Panc1 (cell line): ENCODE measurements around the gene PDZD2. TPM values are rescaled to one million over a fixed set of nuclear protein-coding genes. Genes with fewer than 3 reads are reported as not detected.

Experiments
- ATAC-seq: fragments of 200-7000 bp; cut with Tn5 transposase; 2 replicates; pipeline ENCODE4 v1.9.1; 2020; ENCODE audit warnings: mild to moderate bottlenecking, moderate library complexity
- BruUV-seq: library from RNA; stranded (reverse); fragments of 400-500 nt; replicated peaks from 2 replicates; lab custom pipeline; 2021; lab: Mats Ljungman, UMichigan
- CTCF ChIA-PET: fragments of 300-600 bp; sonication (Branson Sonifier 250); formaldehyde crosslinking; loops from one replicate; lab custom pipeline; 2022; ENCODE audit warnings: antibody characterized with exemption; lab: Charles Lee
- POLR2A ChIA-PET: fragments of 300-600 bp; sonication (Branson Sonifier 250); formaldehyde crosslinking; loops from one replicate; lab custom pipeline; 2022; ENCODE audit warnings: antibody characterized with exemption; lab: Charles Lee
- DNase-seq: peaks from one replicate; pipeline ENCODE4 v3.0.0-alpha.2; 2010; ENCODE audit warnings: low read depth, low spot score
- H3K27ac ChIP-seq: 2 replicates; pipeline ENCODE4 v1.5.1; 2011; ENCODE audit warnings: mild to moderate bottlenecking, low read length, inconsistent platforms
- H3K27me3 ChIP-seq: fragments of 200-500 bp; sonication (Bioruptor generic); 2 replicates; pipeline ENCODE4 v1.6.0; 2014; ENCODE audit warnings: low read length, inconsistent platforms; ENCODE audit not compliant: control insufficient read depth, insufficient read depth
- H3K36me3 ChIP-seq: fragments of 200-500 bp; sonication (Bioruptor generic); 2 replicates; pipeline ENCODE4 v1.5.1; 2014; ENCODE audit warnings: inconsistent platforms, mild to moderate bottlenecking, low read length, moderate library complexity; ENCODE audit not compliant: control insufficient read depth, insufficient read depth
- H3K4me1 ChIP-seq: 2 replicates; pipeline ENCODE4 v1.5.1; 2011; ENCODE audit warnings: inconsistent platforms, mild to moderate bottlenecking, low read length, moderate library complexity; ENCODE audit not compliant: control insufficient read depth, insufficient read depth
- H3K4me3 ChIP-seq, 2 experiments: 2 replicates each; pipeline ENCODE4 v1.5.1; 2011 to 2012; ENCODE audit warnings: low read depth in 2 of 2, low read length in 2 of 2, mild to moderate bottlenecking in 2 of 2, inconsistent platforms in 1 of 2, moderate library complexity in 1 of 2
- H3K9me3 ChIP-seq: fragments of 200-500 bp; sonication (Bioruptor generic); 2 replicates; pipeline ENCODE4 v1.5.1; 2014; ENCODE audit warnings: low read depth, mild to moderate bottlenecking, inconsistent platforms, low read length, moderate library complexity; ENCODE audit not compliant: control insufficient read depth, insufficient read depth
- CTCF ChIP-seq: fragments of 450-650 bp; IDR thresholded peaks from 2 replicates; pipeline ENCODE4 v1.5.1; 2017; ENCODE audit warnings: mild to moderate bottlenecking
- POLR2AphosphoS5 ChIP-seq: IDR thresholded peaks from 2 replicates; pipeline ENCODE4 v1.6.1; 2012; ENCODE audit warnings: mild to moderate bottlenecking, low read depth, low read length, moderate library complexity
- SIN3A ChIP-seq: IDR thresholded peaks from 2 replicates; pipeline ENCODE4 v1.6.1; 2012; ENCODE audit warnings: low read depth, mild to moderate bottlenecking, low read length, moderate library complexity, borderline replicate concordance; ENCODE audit not compliant: insufficient read depth
- TCF7L2 ChIP-seq: IDR thresholded peaks from 2 replicates; pipeline ENCODE4 v1.6.1; 2011; ENCODE audit warnings: mild to moderate bottlenecking, low read depth, low read length, inconsistent platforms
- in situ Hi-C: cut with HindIII; loops from 2 replicates; pipeline ENCODE4 v1.10.0; 2016; ENCODE audit warnings: low sequenced_read_pairs, low pct_unique_long_range_greater_than_20kb
- intact Hi-C: fragments of 100-400 bp; cut with micrococcal nuclease; formaldehyde crosslinking; loops from one replicate; pipeline ENCODE4 v1.10.0; 2022; ENCODE audit not compliant: unreplicated experiment
- total RNA-seq: library from RNA; stranded (reverse); gene quantifications from one replicate; pipeline ENCODE4 v1.2.1, GENCODE V29; 2021; ENCODE audit not compliant: unreplicated experiment
- TF ChIP-seq, protein P1 (sequence below), 2 experiments: IDR thresholded peaks; 2 replicates each; pipeline ENCODE4 v1.6.1; 2011 to 2012; ENCODE audit warnings: low read depth in 2 of 2, control low read depth in 1 of 2, low read length in 1 of 2, mild to moderate bottlenecking in 1 of 2, moderate library complexity in 1 of 2; ENCODE audit not compliant: insufficient read depth in 1 of 2

The PDZD2 gene
- total RNA-seq, 1 experiment from 2014 or later: 0.10 TPM

DNA sequence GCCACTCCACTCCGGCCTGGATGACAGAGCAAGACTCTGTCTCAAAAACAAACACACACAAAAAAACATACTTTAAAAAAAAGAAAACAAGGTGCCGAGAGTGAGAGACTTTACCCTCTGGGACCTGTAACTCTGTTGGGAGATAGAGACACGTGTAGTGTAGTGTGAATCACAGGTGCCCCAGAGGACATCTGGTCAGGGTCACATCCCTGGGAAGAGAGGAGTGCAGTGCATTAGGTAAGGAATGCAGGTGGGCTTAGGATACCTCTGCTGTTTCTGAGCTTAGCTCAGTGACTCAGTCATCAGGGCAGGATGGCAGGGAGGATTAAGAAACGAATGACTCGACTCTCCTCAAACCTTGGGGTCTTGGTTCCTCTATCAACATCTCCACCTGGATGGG, 360.5 kb downstream of the PDZD2 start:
- POLR2A ChIA-PET: interaction anchor here (0.7 kb wide), 1 partner anchor 38 kb away, joined by 7 read pairs; no protein-coding TSS in a partner anchor
- Histone ChIP-seq H3K4me1 (no peaks in the 10 kb centered on the region), H3K9me3 (no peaks in the 10 kb centered on the region), H3K27me3 (no peaks in the 10 kb centered on the region), H3K4me3 (no peak overlapping the region), H3K27ac (no peak overlapping the region), H3K36me3 (no peaks in the 10 kb centered on the region)
- no peak for ATAC-seq
- in situ Hi-C loops: no loop called here
- intact Hi-C loops: no loop called here
- BruUV-seq: no TSS peak
- CTCF ChIA-PET: no interaction called here
- DNase-seq: no peak
- no peak for TF ChIP-seq TCF7L2
- TF ChIP-seq CTCF: no peak
- TF ChIP-seq, protein P1, sequence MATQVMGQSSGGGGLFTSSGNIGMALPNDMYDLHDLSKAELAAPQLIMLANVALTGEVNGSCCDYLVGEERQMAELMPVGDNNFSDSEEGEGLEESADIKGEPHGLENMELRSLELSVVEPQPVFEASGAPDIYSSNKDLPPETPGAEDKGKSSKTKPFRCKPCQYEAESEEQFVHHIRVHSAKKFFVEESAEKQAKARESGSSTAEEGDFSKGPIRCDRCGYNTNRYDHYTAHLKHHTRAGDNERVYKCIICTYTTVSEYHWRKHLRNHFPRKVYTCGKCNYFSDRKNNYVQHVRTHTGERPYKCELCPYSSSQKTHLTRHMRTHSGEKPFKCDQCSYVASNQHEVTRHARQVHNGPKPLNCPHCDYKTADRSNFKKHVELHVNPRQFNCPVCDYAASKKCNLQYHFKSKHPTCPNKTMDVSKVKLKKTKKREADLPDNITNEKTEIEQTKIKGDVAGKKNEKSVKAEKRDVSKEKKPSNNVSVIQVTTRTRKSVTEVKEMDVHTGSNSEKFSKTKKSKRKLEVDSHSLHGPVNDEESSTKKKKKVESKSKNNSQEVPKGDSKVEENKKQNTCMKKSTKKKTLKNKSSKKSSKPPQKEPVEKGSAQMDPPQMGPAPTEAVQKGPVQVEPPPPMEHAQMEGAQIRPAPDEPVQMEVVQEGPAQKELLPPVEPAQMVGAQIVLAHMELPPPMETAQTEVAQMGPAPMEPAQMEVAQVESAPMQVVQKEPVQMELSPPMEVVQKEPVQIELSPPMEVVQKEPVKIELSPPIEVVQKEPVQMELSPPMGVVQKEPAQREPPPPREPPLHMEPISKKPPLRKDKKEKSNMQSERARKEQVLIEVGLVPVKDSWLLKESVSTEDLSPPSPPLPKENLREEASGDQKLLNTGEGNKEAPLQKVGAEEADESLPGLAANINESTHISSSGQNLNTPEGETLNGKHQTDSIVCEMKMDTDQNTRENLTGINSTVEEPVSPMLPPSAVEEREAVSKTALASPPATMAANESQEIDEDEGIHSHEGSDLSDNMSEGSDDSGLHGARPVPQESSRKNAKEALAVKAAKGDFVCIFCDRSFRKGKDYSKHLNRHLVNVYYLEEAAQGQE (IDR thresholded peaks at IDR 0.05; ENCODE audit: insufficient read depth in 1 of 2, low read depth in 2 of 2, low read length in 1 of 2): no peak
- no peak for TF ChIP-seq POLR2AphosphoS5
- TF ChIP-seq SIN3A: no peak

- ATAC-seq (no peak), DNase-seq (no peak)
- CTCF ChIA-PET: interaction anchor here (0.7 kb wide), 1 partner anchor 172 kb away, joined by 3 read pairs; no protein-coding TSS in a partner anchor
- in situ Hi-C loops: no loop called here
- TF ChIP-seq CTCF (no peak), POLR2AphosphoS5 (no peak), SIN3A (no peak), TCF7L2 (no peak)
- TF ChIP-seq, protein P1 (IDR thresholded peaks at IDR 0.05; ENCODE audit: insufficient read depth in 1 of 2, low read depth in 2 of 2, low read length in 1 of 2): no peak
- BruUV-seq: no TSS peak
- no peak overlapping the region for H3K27ac ChIP-seq
- H3K4me3 ChIP-seq: no peak overlapping the region
- intact Hi-C loops: no loop called here
- no peaks in the 10 kb centered on the region for H3K9me3 ChIP-seq
- POLR2A ChIA-PET: no interaction called here
- H3K4me1 ChIP-seq: no peaks in the 10 kb centered on the region
- no peaks in the 10 kb centered on the region for H3K36me3 ChIP-seq
- H3K27me3 ChIP-seq: no peaks in the 10 kb centered on the region
Measured at GRCh38 chr5:32000731-32001130, 361.8 kb downstream of the PDZD2 start.
